Ovary (tissue), 9 donors: ENCODE data around the gene ZSCAN5A. TPM values are rescaled to one million over a fixed set of nuclear protein-coding genes. Genes with fewer than 3 reads are reported as not detected.
"Not testable (repeated sequence)": the region's sequence is repeated elsewhere in the genome, so short reads cannot be mapped to it uniquely, and the experiment has no call there.

Experiments used
- DNase-seq, 5 donors: peaks; one replicate each; pipeline ENCODE4 v3.0.0-alpha.2; 2019 to 2020
- H3K27ac ChIP-seq, 2 donors: fragments of 200-600 bp; one replicate each; pipeline versions ENCODE4 v1.5.1 to v1.8.0; 2019 to 2022
- H3K27me3 ChIP-seq: fragments of 200-600 bp; one replicate; pipeline ENCODE4 v1.8.0; 2022
- H3K36me3 ChIP-seq: fragments of 200-600 bp; sonication (generic); one replicate; pipeline ENCODE4 v1.5.1; 2019
- H3K4me1 ChIP-seq: one replicate; pipeline ENCODE4 v1.8.1; 2013; ENCODE audit warnings: mild to moderate bottlenecking, moderate library complexity; ENCODE audit not compliant: insufficient read depth
- H3K4me3 ChIP-seq: fragments of 200-600 bp; sonication (generic); one replicate; pipeline ENCODE4 v1.5.1; 2017
- H3K9me3 ChIP-seq, 2 donors: fragments of 200-600 bp in 1 of 2; sonication (generic) in 1 of 2; one replicate each; pipeline versions ENCODE4 v1.5.1 to v1.8.1; 2013 to 2019; ENCODE audit warnings: mild to moderate bottlenecking in 1 of 2, moderate library complexity in 1 of 2
- CTCF ChIP-seq, 3 donors: fragments of 450-650 bp in 2 of 3; fragments of 200-600 bp in 1 of 3; IDR thresholded peaks; one replicate each; pipeline versions ENCODE4 v1.5.1 to v1.8.0; 2016 to 2022; ENCODE audit warnings: antibody characterized with exemption in 3 of 3, mild to moderate bottlenecking in 1 of 3
- EP300 ChIP-seq: sonication (generic); formaldehyde crosslinking; IDR thresholded peaks from one replicate; pipeline ENCODE4 v1.6.1; 2017; ENCODE audit warnings: antibody characterized with exemption
- POLR2A ChIP-seq: fragments of 450-650 bp; IDR thresholded peaks from one replicate; pipeline ENCODE4 v1.6.1; 2017; ENCODE audit warnings: antibody characterized with exemption, mild to moderate bottlenecking, moderate library complexity
- WGBS, 3 donors: extraction: QIAGEN DNeasy Blood & Tissue Kit in 1 of 3; methylation state at CpG; one replicate each; pipeline versions ENCODE4 v1.1.5 to v1.1.7; 2013 to 2017; 5-methylcytosine and 5-hydroxymethylcytosine counted together
- intact Hi-C, 4 donors: fragments of 100-400 bp; cut with DNase I; formaldehyde crosslinking; loops; one replicate each; pipeline versions ENCODE4 v1.11.0 to v1.15.1; 2022 to 2023
- polyA plus RNA-seq, 2 donors: library from polyadenylated mRNA; stranded (reverse); fragments of 200-250 nt in 1 of 2; fragments of 350-450 nt in 1 of 2; fragmentation: Illumina TruSeq in 1 of 2; extraction: RNeasy Lipid Tissue Mini Kit (QIAGEN cat#74804) in 1 of 2; gene quantifications; one replicate each; pipeline ENCODE4 v1.2.3, GENCODE V29; 2013 to 2014
- total RNA-seq, 7 donors: library from RNA; depleted of rRNA in 2 of 7; stranded (reverse); fragments of >200 nt in 2 of 7; fragmentation: NEBNext Ultra II Directional in 3 of 7; extraction: Animal tissue kit (Norgen Biotek cat#: 25700) in 3 of 7; gene quantifications; one replicate each; pipeline versions ENCODE4 v1.1.0 to v1.2.4, GENCODE V29; 2016 to 2023
- donor health status: DM: no; HTN: no; CAD: no; lungs with moderate emphysema.
- donor health status: DM: no; HTN: no; CAD: no.
- donor health status: Bipolar disorder and iron deficiency.
- donor health status: DM: yes; HTN: yes; CAD: no.
- donor health status: DM: no; HTN: no; CAD: no.
- donor health status: DM: yes; HTN: yes; CAD: no.

ZSCAN5A gene
- total and polyA plus RNA-seq, 9 donors, result 4.6 to 25.7 (median 11.5) TPM

GRCh38 chr19:56189785-56190184 lies 124.9 kb downstream of the ZSCAN5A start:
- no peak overlapping the region for H3K27ac ChIP-seq
- no peaks in the 10 kb centered on the region for H3K36me3 ChIP-seq
- no peak overlapping the region for H3K4me3 ChIP-seq
- H3K4me1 ChIP-seq, result no peaks in the 10 kb centered on the region
- no peak for DNase-seq
- intact Hi-C loops, result no loop called here
- no peaks in the 10 kb centered on the region for H3K9me3 ChIP-seq
- WGBS, 3 donors, result 71 to 79% (median 75%) methylated on average over 17 of the region's 17 CpGs
- TF ChIP-seq CTCF (IDR thresholded peaks at IDR 0.05) (no peak), EP300 (no peak)
- no peaks in the 10 kb centered on the region for H3K27me3 ChIP-seq

- Histone ChIP-seq H3K4me1 (no peaks in the 10 kb centered on the region), H3K27me3 (no peaks in the 10 kb centered on the region), H3K36me3 (no peaks in the 10 kb centered on the region), H3K9me3 (no peaks in the 10 kb centered on the region), H3K4me3 (no peak overlapping the region), H3K27ac (no peak overlapping the region)
- intact Hi-C loops, result loop anchor here in 2 of 4 donors (5.0 to 10.0 kb wide), 2 partner anchors 100 to 103 kb away; no protein-coding TSS in a partner anchor
- TF ChIP-seq POLR2A (no peak), EP300 (no peak), CTCF (IDR thresholded peaks at IDR 0.05) (no peak)
- 50 to 64% (median 56%) methylated on average over 11 of the region's 11 CpGs for WGBS, 3 donors
- DNase-seq, result no peak
Observed at GRCh38 chr19:56177564-56178243, 136.9 kb downstream of the ZSCAN5A start.

- Histone ChIP-seq H3K27me3 (no peaks in the 10 kb centered on the region), H3K4me3 (no peak overlapping the region), H3K4me1 (no peaks in the 10 kb centered on the region), H3K27ac (no peak overlapping the region), H3K9me3 (no peaks in the 10 kb centered on the region), H3K36me3 (no peaks in the 10 kb centered on the region)
- no peak for DNase-seq
- intact Hi-C loops, result loop anchor here in 2 of 4 donors (5.0 to 10.0 kb wide), 2 partner anchors 100 to 102 kb away; no protein-coding TSS in a partner anchor
- TF ChIP-seq CTCF (IDR thresholded peaks at IDR 0.05) (no peak), EP300 (no peak)
- WGBS, 3 donors, result 54 to 72% (median 62%) methylated on average over 18 of the region's 18 CpGs
Observed at GRCh38 chr19:56176881-56177280, 137.8 kb downstream of the ZSCAN5A start.

- intact Hi-C loops, result loop anchor here in 2 of 4 donors (5.0 to 10.0 kb wide), 2 partner anchors 99 to 102 kb away; no protein-coding TSS in a partner anchor
- 29 to 69% (median 49%) methylated on average over 1 to 10 of the region's 11 CpGs for WGBS, 3 donors
- H3K4me3 ChIP-seq, H3K4me1 ChIP-seq, H3K9me3 ChIP-seq, H3K27me3 ChIP-seq, H3K36me3 ChIP-seq, H3K27ac ChIP-seq, DNase-seq: not testable (repeated sequence)
Observed at GRCh38 chr19:56176310-56176709, 138.3 kb downstream of the ZSCAN5A start.

- not testable (repeated sequence) for H3K27ac ChIP-seq, DNase-seq, H3K4me1 ChIP-seq, H3K27me3 ChIP-seq, H3K9me3 ChIP-seq, H3K36me3 ChIP-seq, H3K4me3 ChIP-seq
- WGBS, 3 donors, result 22 to 43% (median 30%) methylated on average over 14 to 15 of the region's 15 CpGs
- intact Hi-C loops, result loop anchor here in 2 of 4 donors (5.0 to 10.0 kb wide), 2 partner anchors 99 to 101 kb away; no protein-coding TSS in a partner anchor
Observed at GRCh38 chr19:56175861-56176307, 138.8 kb downstream of the ZSCAN5A start, which contains the start of gene GALP. GALP (plus strand) TSS chr19:56176008; CDS start chr19:56177109, 1,101 bp downstream.
